Measurements from ENCODE around the gene CEP19. TPM values are rescaled to one million over a fixed set of nuclear protein-coding genes. Genes with fewer than 3 reads are reported as not detected.

CEP19 gene
- total RNA-seq, 1 experiment from 2014 or later, result 7.1 TPM

GRCh38 chr3:196707566-196707965 is 4.5 kb downstream of the CEP19 start:
- DNase-seq (ENCODE audit: low read depth, low spot score), result no peak
- POLR2A ChIA-PET, result interaction anchor here (0.6 kb wide), 1 partner anchor 32 kb away, joined by 3 read pairs; no protein-coding TSS in a partner anchor
- CTCF ChIA-PET, result no interaction called here
- no peak for ATAC-seq
- intact Hi-C loops (cut with micrococcal nuclease; ENCODE audit: unreplicated experiment), result no loop called here
- no peak for TF ChIP-seq TCF7L2 (IDR thresholded peaks at IDR 0.05; ENCODE audit: low read depth, low read length)
- TF ChIP-seq POLR2AphosphoS5 (IDR thresholded peaks at IDR 0.05; ENCODE audit: low read depth, low read length), result no peak
- TF ChIP-seq SIN3A (IDR thresholded peaks at IDR 0.05; ENCODE audit: borderline replicate concordance, insufficient read depth, low read depth, low read length), result no peak
- no peak for TF ChIP-seq CTCF (IDR thresholded peaks at IDR 0.05)
- TF ChIP-seq, protein P1, sequence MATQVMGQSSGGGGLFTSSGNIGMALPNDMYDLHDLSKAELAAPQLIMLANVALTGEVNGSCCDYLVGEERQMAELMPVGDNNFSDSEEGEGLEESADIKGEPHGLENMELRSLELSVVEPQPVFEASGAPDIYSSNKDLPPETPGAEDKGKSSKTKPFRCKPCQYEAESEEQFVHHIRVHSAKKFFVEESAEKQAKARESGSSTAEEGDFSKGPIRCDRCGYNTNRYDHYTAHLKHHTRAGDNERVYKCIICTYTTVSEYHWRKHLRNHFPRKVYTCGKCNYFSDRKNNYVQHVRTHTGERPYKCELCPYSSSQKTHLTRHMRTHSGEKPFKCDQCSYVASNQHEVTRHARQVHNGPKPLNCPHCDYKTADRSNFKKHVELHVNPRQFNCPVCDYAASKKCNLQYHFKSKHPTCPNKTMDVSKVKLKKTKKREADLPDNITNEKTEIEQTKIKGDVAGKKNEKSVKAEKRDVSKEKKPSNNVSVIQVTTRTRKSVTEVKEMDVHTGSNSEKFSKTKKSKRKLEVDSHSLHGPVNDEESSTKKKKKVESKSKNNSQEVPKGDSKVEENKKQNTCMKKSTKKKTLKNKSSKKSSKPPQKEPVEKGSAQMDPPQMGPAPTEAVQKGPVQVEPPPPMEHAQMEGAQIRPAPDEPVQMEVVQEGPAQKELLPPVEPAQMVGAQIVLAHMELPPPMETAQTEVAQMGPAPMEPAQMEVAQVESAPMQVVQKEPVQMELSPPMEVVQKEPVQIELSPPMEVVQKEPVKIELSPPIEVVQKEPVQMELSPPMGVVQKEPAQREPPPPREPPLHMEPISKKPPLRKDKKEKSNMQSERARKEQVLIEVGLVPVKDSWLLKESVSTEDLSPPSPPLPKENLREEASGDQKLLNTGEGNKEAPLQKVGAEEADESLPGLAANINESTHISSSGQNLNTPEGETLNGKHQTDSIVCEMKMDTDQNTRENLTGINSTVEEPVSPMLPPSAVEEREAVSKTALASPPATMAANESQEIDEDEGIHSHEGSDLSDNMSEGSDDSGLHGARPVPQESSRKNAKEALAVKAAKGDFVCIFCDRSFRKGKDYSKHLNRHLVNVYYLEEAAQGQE (IDR thresholded peaks at IDR 0.05; ENCODE audit: insufficient read depth in 1 of 2, low read depth in 2 of 2, low read length in 1 of 2), result no peak
- H3K4me1 ChIP-seq (ENCODE audit: control insufficient read depth, insufficient read depth, low read length), result no peaks in the 10 kb centered on the region; the same call in 1 of the 2 replicates
- H3K9me3 ChIP-seq (ENCODE audit: control insufficient read depth, insufficient read depth, low read depth, low read length), result no peaks in the 10 kb centered on the region
- H3K4me3 ChIP-seq (ENCODE audit: low read depth in 2 of 2, low read length in 2 of 2), result no peak overlapping the region
- H3K36me3 ChIP-seq (ENCODE audit: control insufficient read depth, insufficient read depth, low read length), result 0 out of 2 replicates have a peak, but pooled peaks cover 2% of the 10 kb centered on the region
- no peaks in the 10 kb centered on the region for H3K27me3 ChIP-seq (ENCODE audit: control insufficient read depth, insufficient read depth, low read length)
- no peak overlapping the region for H3K27ac ChIP-seq (ENCODE audit: low read length)
- in situ Hi-C loops (cut with HindIII; ENCODE audit: low pct_unique_long_range_greater_than_20kb, low sequenced_read_pairs), result no loop called here
- BruUV-seq (replicated peaks), result no TSS peak

- DNase-seq (ENCODE audit: low read depth, low spot score), result no peak
- BruUV-seq (replicated peaks), result no TSS peak
- H3K9me3 ChIP-seq (ENCODE audit: control insufficient read depth, insufficient read depth, low read depth, low read length), result no peaks in the 10 kb centered on the region
- intact Hi-C loops (cut with micrococcal nuclease; ENCODE audit: unreplicated experiment), result no loop called here
- TF ChIP-seq SIN3A (IDR thresholded peaks at IDR 0.05; ENCODE audit: borderline replicate concordance, insufficient read depth, low read depth, low read length) (no peak), TCF7L2 (IDR thresholded peaks at IDR 0.05; ENCODE audit: low read depth, low read length) (no peak), CTCF (IDR thresholded peaks at IDR 0.05) (no peak), POLR2AphosphoS5 (IDR thresholded peaks at IDR 0.05; ENCODE audit: low read depth, low read length) (no peak)
- TF ChIP-seq, protein P1 (IDR thresholded peaks at IDR 0.05; ENCODE audit: insufficient read depth in 1 of 2, low read depth in 2 of 2, low read length in 1 of 2), result no peak
- ChIA-PET POLR2A (no interaction called here), CTCF (no interaction called here)
- no peak overlapping the region for H3K4me3 ChIP-seq (ENCODE audit: low read depth in 2 of 2, low read length in 2 of 2)
- in situ Hi-C loops (cut with HindIII; ENCODE audit: low pct_unique_long_range_greater_than_20kb, low sequenced_read_pairs), result no loop called here
- H3K27ac ChIP-seq (ENCODE audit: low read length), result no peak overlapping the region
- no peak for ATAC-seq
- H3K27me3 ChIP-seq (ENCODE audit: control insufficient read depth, insufficient read depth, low read length), result no peaks in the 10 kb centered on the region
- no peaks in the 10 kb centered on the region; the same call in 1 of the 2 replicates for H3K4me1 ChIP-seq (ENCODE audit: control insufficient read depth, insufficient read depth, low read length)
- 0 out of 2 replicates have a peak, but pooled peaks cover 1% of the 10 kb centered on the region for H3K36me3 ChIP-seq (ENCODE audit: control insufficient read depth, insufficient read depth, low read length)
Observed at GRCh38 chr3:196706731-196707130, 5.3 kb downstream of the CEP19 start.
